Mesenteric fat pad (tissue), 1 donor: Measurements from ENCODE around the gene CELF4. TPM values are rescaled to one million over a fixed set of nuclear protein-coding genes. Genes with fewer than 3 reads are reported as not detected.

Source experiments
- DNase-seq: peaks from one replicate; pipeline ENCODE4 v3.0.0-alpha.2; 2020; ENCODE audit warnings: low spot score
- total RNA-seq: library from RNA; stranded (reverse); fragmentation: NEBNext Ultra II Directional; extraction: Animal tissue kit (Norgen Biotek cat#: 25700); gene quantifications from one replicate; pipeline ENCODE4 v1.2.1, GENCODE V29; 2021
- donor health status: DM: yes; HTN: yes; CAD: no.

CELF4 gene
- total RNA-seq, 1 donor from 2014 or later, result 0.39 TPM

GRCh38 chr18:37574113-37574512, 8.5 kb upstream of the CELF4 start:
- no peak for DNase-seq

DNA sequence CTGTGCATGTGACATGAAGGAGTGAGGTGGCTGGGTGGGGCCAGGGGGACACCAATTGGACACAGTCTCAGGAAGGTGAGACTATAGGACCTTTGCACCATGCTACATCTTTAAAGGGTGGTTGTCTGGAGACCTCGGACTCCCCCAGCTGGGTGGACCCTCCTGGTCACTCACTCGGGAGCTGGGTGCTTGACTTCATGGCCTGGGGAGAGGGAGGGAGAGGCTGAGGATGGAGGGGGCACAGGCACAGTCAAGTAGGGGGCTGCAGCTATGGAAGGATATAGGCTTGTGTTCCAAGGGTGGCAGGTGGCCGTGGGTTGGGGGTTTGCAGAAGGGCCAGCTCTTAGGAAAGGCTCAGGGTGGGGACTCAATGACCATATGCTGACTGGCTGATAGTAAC, 7.1 kb upstream of the CELF4 start:
- no peak for DNase-seq

DNA sequence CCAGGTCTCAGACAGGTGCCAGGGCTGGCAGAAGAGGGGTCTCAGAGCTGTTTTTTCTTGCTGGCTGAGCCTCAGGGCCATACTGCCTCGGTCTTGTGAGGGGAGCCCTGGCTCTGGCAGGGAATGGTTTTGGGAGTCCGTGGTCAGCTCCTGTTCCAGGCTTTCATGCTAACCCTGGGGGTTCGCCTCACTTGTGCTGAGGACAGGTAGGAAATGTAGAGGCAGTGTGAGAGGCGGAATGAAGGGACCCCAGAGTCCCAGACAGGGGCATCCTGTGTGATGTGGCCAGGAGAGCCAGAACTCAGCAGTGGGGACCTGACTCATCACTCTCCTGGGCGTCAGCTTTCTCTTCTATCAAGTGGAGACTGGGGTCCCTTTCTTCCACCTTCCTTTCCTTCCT, 5.7 kb upstream of the CELF4 start:
- DNase-seq, result no peak

DNA sequence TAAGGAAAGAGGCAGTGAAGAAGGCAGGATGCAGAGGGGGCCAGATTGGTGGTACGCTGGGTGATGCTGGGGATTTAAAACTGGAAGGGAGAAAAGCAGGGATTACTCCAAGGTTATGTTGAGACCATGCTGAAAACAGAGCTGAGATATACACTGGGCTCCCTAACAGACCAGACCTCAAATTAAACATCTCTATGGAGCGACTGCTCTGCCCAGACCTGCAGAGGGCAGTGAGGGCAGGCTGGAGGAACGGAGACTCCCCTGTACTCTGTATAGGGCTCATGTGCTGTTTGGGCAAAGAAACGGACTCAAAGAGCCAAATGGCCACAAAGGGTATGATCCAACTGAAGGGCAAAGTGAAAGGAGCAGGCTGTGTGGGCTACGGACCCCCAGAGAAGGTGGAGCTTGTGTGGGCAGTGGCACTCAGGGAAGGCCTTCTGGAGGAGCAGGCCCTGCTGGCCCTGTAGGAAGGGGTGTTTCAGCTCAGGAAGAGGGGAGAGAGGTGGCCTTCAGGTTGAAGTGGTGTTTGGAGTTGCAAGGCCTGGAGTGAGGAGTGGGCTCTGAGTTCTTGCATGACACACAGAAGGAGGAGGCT, 4.8 kb upstream of the CELF4 start:
- no peak for DNase-seq

DNA sequence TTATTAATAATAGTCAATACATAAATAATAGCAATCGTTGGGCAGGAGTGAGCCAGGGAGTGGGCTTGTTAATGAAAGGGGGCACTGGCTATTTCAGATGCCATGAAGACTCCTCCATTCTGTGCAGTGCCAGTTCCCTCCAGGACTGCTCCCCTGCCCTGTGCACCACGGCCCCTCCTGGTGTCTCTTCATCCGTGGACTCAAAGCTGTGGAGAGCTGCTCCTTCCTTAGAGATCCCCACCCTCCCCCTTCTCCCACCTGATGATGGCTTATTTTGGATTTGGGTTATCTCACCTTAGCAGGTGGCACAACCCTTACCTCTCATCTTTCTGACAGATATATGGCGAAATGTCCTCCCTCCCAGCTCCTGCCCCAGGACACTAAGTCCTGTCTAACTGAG, 3.1 kb upstream of the CELF4 start:
- no peak for DNase-seq

- DNase-seq, result no peak
These were observed 2.4 kb upstream of the CELF4 start for GRCh38 chr18:37567994-37568359.

DNA sequence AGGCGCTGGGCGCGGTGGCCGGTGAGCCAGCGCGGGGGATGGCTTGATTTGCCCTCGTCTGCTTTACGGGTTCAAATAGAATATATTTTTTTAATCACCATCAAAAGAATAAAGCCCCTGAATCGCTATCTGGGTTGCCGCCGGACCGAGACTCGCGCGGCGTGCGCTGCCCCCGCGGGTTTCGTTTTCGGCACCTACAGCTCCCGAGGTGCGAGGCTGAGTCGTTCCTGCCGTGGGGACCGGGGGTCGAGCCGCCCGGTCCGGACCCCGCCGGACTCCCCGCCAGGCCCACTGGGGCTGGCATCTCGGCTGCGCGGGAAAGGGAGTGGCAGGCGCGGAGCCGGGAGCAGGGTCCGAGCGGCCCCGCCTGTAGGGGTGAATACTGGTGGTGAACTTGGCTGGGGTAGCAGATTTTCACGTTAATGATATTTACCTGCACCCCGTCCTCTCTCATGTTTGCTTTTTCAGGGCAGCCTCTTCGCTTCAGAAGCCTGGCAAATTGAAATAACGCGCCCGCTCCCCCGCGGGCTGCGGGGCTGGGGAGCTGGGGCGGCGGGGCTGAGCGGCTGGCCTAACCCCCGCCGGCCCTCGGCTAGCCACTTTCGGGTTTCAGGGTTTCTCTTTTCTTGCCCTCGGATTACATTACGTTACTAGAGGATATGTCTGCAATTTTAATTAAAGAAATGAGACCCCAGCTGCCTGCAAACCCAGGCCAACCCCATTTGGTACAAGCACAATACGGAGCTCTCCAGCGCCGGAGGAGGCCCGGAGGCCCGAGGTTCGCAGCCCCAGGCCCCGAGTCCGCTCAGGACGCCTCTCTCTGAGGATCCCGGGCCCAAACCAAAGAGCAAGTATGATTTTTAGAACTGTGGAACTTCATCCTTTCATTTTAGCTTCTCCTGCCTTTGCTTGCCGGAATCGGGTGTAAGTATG, 1.7 kb upstream of the CELF4 start:
- DNase-seq, result no peak

GRCh38 chr18:37566479-37567060, 972 bp upstream of the CELF4 start:
- no peak for DNase-seq

GRCh38 chr18:37565977-37566478, 430 bp upstream of the CELF4 start:
- no peak for DNase-seq

- peak; percentile 75 for DNase-seq
These were observed 892 bp downstream of the CELF4 start for GRCh38 chr18:37564711-37565100.

- peak; percentile 41 for DNase-seq
These were observed 1.6 kb downstream of the CELF4 start for GRCh38 chr18:37563931-37564392.

DNA sequence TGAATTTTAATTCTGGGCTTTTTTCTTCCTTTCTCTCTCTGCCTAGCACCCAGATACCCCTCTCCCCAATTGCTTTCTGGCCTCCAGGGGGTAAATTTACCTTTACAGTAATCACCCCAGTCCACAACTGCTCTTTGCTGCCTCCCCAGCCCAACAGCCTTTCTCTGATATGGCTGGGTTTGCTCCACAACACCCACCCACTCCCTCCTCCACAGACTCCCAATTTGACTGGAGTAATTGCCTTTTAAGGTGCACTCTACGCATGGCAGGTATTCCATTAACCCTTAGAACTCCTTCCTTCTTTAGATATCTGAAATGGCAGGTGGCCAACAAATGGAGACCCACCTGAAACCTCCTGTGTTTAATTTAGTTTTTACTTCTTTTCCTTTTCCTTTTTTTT, 3.6 kb downstream of the CELF4 start:
- DNase-seq, result no peak

DNA sequence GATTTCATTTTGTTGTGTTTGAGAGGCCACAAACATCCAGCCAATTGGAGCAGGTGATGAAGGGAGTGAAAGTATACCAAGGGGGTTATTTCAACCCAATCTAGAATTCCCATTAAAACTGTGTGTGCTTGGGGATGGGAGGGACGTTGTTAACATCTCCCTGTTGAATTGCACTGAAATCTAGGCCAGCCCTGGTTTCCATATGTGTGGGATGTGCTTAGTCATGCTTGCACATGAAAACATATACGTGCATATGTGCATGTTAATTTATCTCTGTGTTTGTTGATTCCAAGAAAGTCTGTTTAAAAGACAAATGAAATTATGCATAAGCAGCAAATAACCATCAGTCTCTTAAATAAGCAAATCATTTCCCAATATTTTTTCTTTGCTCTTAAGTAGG, 5.6 kb downstream of the CELF4 start:
- DNase-seq, result no peak

GRCh38 chr18:37559194-37559593, 6.4 kb downstream of the CELF4 start:
- no peak for DNase-seq

DNA sequence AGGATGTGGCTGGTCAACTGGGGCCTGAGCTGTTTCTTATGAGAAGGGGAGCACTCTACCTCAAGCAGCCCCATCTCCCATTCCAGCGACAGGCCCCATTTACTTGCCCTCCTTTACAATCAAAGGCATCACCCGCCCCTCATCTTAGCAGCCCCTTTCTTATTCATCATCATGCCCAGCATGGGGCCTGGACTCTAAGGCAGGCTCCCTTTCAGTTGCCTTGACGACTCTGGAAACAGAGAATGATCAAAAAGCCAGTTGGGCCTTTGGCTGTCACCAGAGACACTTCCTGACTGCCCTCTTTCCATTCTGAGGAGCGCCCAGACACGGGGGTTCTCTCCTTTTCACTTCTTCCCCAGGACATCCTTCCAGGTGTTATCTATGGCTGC, 11.2 kb downstream of the CELF4 start:
- no peak for DNase-seq

DNA sequence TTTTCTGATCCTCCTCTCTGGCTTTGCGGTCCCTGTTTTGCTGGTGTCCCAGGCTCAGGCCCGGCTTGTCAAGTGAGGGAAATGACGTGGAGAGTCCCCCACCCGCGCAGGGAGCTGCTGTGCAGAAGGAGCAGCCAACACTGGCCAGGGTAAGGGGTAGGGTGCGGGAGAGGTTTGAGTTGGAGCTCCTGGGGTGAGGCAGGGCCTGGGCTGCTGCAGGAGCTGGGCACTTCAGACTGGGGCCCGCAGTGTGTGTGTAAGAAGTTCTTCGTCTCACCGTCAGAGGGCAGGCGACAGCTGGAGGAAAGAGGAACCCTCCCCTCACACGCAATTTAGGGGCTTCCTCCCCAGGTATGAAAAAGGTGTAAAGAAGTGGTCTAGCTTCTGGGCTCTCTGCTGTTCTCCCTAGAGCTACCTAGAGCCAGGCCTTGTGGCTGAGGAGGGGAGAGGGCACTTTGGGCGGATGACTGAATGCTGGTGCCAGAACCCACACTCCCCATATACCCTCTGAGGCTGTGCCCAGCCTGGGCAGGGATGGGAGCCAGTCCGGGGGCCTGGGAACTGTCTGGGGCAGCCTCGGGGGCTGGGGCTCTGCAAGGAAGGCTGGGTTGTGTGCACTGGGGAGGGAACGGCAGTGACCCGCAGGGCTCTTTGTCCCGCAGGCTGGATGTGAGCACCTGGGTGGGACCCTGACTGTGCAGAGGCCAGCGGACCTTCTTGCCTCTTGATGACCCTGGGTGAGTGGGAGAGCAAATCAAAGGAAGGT, 11.8 kb downstream of the CELF4 start:
- DNase-seq, result no peak

DNA sequence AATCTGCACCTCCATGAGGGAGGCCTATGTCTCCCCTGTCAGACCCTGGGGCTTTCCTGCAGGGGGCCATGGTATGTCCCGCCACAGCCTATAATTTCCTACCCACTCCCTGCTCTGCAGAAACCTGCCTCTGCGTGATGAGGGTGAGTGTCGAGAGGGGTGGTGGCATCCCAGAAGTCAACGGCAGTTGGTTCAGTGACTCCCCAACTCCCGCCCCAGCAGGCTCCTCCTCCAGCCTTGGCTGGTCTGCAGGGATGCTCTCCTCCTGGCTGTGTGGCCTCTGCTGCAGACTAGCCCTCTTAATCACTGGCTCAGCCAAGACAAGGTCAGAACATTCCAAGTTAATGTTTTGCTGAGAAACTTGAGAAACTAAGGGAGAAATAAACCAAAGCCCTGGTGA, 13.3 kb downstream of the CELF4 start:
- DNase-seq, result no peak

DNA sequence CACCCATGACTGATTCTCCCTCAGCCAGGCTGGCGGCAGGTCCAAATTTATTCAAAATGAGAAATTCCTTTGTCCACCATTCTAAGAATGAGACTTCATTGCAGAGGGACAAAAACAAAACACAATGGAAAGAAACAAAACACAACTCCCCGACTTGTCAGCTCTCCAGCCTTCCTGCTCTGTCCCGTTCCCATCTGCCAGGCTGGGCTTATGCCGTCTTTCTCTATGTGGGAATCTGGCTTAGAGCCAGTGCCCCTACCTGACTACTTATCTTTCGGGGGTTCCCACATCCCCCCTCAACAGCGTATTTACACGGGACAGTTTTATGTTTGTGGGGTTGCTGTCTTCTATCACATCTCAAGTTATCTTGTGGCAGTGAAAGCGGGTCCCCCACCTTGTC, 13.8 kb downstream of the CELF4 start:
- DNase-seq, result no peak

- no peak for DNase-seq
These were observed 14.3 kb downstream of the CELF4 start for GRCh38 chr18:37551249-37551648.

DNA sequence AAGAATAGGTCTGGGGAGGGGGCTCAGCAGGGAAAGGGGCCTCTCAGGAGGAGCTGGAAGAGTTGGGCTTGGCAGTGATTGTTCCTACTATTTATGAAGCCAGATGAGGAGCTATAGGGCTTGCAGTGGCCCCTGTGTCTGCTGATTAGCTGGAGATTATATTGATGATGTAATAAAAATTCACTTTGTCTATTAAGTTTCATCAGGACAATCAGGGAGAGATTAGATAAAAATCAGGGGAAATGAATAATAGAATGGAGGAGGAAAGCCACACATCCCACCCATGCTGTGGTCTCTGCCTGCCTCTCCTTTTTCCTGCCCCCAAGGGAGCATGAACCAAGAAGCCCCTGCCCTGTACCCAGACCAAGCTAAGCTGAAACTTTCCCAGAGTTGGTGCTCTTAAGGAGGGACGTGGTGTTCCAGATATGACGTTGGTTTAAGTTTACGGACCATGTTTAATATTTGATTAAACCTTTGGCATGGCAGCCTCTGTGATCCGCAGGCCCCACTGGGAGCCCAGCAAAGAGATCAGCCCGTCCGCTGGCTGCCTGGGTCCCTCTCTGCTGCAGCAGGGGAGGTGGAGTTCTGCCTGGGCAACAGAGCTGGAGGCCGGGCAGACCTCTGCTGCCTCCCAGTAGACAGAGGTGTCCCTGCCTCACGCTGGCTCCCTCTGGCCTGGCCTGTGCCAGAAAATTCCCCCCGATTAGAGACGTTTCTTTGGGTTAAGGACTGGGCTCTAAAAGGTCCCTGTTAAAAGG, 15.3 kb downstream of the CELF4 start:
- DNase-seq, result no peak
